Right renal cortex interstitium (tissue), 3 donors: ENCODE results near the gene RAB3GAP1. TPM values are rescaled to one million over a fixed set of nuclear protein-coding genes. Genes with fewer than 3 reads are reported as not detected.

ENCODE experiments used
- DNase-seq, 3 donors: peaks; one replicate each; pipeline ENCODE4 v3.0.0-alpha.2; 2013; ENCODE audit warnings: low read depth in 3 of 3, low spot score in 2 of 3
- polyA plus RNA-seq, 3 donors: library from polyadenylated mRNA; unstranded; fragments of 120-200 nt; gene quantifications; one replicate each; pipeline ENCODE4 v1.2.1, GENCODE V29; 2013; ENCODE audit not compliant: insufficient read length in 3 of 3

RAB3GAP1 gene
- polyA plus RNA-seq, 3 donors = 52.1 to 57.0 (median 54.3) TPM

GRCh38 chr2:135162377-135162776 lies 110.3 kb downstream of the RAB3GAP1 start:
- no peak for DNase-seq

GRCh38 chr2:135162786-135163185 lies 110.7 kb downstream of the RAB3GAP1 start:
- DNase-seq = no peak

- DNase-seq = no peak
These were observed 111.2 kb downstream of the RAB3GAP1 start for GRCh38 chr2:135163306-135163705.

GRCh38 chr2:135163901-135164300 lies 111.8 kb downstream of the RAB3GAP1 start:
- DNase-seq = no peak

- DNase-seq = no peak
These were observed 112.3 kb downstream of the RAB3GAP1 start for GRCh38 chr2:135164431-135164830.

- no peak for DNase-seq
These were observed 115.2 kb downstream of the RAB3GAP1 start for GRCh38 chr2:135167273-135167672.

GRCh38 chr2:135168204-135168856 lies 116.2 kb downstream of the RAB3GAP1 start:
- DNase-seq = no peak

- DNase-seq = no peak
These were observed 118.0 kb downstream of the RAB3GAP1 start for GRCh38 chr2:135169900-135170753.

GRCh38 chr2:135174049-135174809 lies 122.1 kb downstream of the RAB3GAP1 start:
- no peak for DNase-seq

- no peak for DNase-seq
These were observed 122.7 kb downstream of the RAB3GAP1 start for GRCh38 chr2:135174810-135175093.

- DNase-seq = no peak
These were observed 123.1 kb downstream of the RAB3GAP1 start for GRCh38 chr2:135175177-135175576.

- DNase-seq = no peak
These were observed 127.6 kb downstream of the RAB3GAP1 start for GRCh38 chr2:135179689-135180088.

- DNase-seq = no peak
These were observed 130.1 kb downstream of the RAB3GAP1 start for GRCh38 chr2:135182190-135182589.

- DNase-seq = no peak
These were observed 130.5 kb downstream of the RAB3GAP1 start for GRCh38 chr2:135182601-135183000.

- DNase-seq = no peak
These were observed 131.7 kb downstream of the RAB3GAP1 start for GRCh38 chr2:135183822-135184221.

- no peak for DNase-seq
These were observed 134.0 kb downstream of the RAB3GAP1 start for GRCh38 chr2:135186054-135186453.

GRCh38 chr2:135187270-135187669 lies 135.2 kb downstream of the RAB3GAP1 start:
- DNase-seq = no peak

GRCh38 chr2:135189148-135189547 lies 137.1 kb downstream of the RAB3GAP1 start:
- no peak for DNase-seq

GRCh38 chr2:135190799-135191198 lies 138.7 kb downstream of the RAB3GAP1 start:
- DNase-seq = no peak

GRCh38 chr2:135198481-135198880 lies 146.4 kb downstream of the RAB3GAP1 start:
- peak in 1 of 3 donors; percentile 32 for DNase-seq

- peak in 2 of 3 donors; percentile 27 to 36 for DNase-seq
These were observed 150.7 kb downstream of the RAB3GAP1 start for GRCh38 chr2:135202751-135203150.
